NCI-H1105 treated with DMSO at 0.1 percent for 48 hours (cell line): ENCODE measurements around the gene LSM14B.
"Not testable (repeated sequence)": the region's sequence is repeated elsewhere in the genome, so short reads cannot be mapped to it uniquely, and the experiment has no call there.

Source experiments
- DNase-seq: peaks from one replicate; lab custom pipeline; 2025; lab: John Stamatoyannopoulos, UW

The LSM14B gene

DNA sequence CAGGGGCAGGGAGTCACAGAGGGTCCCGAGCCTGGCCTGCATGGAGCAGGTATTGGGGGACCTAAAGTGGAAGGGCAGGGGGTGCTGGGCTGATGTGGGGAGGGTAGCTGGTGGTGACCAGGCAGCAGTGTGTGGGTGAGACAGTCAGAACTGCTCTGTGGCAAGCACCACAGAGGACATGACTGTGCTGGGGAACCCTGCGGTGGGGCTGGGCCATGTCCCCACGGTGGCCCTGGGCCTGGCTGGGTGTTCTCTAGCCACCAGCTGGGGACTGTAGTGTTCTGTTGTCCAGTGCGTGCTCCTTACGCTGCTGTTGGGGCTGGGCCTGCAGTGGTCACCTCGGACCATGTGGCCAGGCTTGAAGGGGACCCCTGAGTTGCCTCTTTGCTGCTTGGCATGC, 24.9 kb downstream of the LSM14B start:
- DNase-seq: no peak

DNA sequence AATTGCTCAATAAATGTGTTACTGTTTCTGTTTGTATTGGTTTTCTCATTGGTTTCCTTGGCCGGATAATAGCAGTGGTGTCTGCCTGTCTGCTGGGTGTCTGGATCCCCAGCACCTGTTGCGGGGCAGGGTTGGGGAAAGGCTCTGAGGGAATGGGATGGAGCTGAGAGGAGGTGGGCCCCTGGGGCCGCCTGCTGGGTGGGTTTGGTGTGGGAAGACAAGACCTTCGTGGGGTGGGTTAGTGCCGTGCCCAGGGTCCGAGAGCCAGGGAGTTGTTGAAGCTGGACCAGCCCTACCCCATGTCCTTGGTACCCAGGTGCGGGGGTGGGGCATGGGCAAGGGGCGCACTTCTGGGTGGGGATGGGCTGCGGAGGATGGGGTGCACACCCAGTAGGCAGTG, 25.3 kb downstream of the LSM14B start:
- no peak for DNase-seq

DNA sequence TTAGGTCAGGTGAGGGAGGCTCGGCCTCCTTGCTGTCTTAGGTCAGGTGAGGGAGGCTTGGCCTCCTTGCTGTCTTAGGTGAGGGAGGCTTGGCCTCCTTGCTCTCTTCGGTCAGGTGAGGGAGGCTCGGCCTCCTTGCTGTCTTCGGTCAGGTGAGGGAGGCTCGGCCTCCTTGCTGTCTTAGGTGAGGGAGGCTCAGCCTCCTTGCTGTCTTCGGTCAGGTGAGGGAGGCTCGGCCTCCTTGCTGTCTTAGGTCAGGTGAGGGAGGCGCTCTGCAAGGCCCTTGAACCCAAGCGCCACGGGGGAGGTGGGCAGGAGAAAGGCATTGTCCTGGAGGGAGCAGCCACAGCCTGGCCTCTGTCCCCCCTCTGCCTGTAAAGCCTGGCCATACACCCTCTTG, 26.1 kb downstream of the LSM14B start:
- DNase-seq: not testable (repeated sequence)

DNA sequence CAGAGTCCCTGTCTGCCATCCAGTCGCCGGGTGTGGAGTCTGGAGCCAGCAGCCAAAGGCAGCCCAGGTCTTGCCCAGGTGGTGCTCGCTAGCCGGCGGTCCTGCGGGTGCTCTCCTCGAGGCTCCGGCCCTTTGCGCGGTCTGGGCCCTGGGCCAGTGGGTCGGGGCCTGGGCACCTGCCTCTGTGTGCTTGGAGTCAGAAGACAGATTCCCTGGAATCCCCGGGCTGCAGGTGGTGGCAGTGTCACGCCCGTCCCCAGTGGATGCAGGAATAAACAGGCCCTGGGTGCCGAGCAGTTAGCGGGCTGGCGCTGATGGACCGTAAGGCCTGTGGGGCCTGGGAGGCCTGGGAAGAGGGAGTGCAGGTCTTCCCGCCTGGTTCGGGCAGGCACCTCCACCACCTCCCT, 26.6 kb downstream of the LSM14B start:
- DNase-seq: no peak

DNA sequence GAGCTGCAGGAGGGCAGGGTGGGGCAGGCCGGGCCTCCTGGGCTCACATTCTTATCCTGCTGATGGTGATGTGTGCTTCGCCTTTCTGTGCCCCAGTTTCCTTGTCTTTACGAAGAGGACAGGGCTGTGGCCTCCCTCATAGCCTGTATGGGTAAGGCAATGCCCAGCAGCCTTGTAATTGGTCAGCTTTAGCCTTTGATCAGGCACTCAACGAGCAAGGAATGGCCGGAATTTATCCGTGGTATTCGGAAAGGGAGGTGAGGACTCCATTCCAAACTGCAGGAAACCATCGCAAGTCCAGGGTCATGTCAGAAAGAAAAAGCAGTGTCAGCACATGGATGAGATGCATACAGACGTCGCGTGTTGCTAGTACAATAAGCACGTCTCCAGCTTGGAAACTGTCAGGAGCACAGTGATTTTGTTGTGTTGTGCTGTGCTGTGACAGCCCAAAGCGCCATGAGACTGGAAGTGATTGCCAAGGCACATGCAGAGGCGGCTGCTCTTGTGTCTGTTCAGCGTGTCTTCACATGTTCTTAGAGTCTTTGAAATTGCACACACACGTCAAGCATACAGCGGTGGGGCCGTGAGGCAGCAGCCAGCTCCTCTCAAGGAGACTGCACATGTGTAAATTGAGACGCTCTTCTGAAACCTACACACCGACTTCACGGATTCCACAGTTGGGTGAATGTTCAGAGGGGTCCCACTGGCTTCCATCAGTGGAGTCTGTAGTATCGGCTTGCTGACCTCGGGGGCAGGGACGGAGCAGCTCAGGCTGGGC, 27.4 kb downstream of the LSM14B start:
- DNase-seq: no peak

DNA sequence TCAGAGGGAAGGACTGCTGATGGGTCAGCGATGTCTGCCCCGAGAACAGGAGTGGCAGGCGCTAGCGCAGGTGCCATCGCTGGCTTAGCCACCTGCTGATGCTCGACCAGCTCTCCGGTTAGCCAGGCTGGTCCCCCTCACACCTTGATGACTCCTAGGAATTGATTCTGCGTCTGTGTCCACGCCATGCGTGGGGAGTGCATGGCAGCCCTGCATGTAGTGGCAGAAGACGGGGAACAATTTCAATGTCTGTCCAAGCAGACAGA, 28.0 kb downstream of the LSM14B start:
- DNase-seq: no peak

DNA sequence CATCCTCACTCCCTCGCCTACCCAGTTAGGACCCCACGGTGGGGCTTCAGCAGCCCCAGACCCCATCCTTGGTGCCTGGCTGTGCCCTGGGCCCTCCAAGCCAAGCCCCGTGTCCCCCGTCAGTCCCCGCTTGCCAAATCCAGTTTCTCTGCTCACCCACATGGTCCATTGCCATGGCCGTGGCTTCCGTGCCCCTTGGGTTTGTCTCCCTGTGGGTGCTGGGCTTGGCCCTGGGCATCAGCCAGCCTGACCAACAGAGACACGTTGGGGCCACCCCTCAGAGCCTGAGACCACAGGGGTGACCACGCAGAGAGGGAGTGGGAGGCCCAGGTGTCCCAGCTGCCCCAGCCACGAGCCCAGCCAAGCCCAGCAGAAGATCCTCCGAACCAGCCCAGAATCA, 28.9 kb downstream of the LSM14B start:
- DNase-seq: no peak

DNA sequence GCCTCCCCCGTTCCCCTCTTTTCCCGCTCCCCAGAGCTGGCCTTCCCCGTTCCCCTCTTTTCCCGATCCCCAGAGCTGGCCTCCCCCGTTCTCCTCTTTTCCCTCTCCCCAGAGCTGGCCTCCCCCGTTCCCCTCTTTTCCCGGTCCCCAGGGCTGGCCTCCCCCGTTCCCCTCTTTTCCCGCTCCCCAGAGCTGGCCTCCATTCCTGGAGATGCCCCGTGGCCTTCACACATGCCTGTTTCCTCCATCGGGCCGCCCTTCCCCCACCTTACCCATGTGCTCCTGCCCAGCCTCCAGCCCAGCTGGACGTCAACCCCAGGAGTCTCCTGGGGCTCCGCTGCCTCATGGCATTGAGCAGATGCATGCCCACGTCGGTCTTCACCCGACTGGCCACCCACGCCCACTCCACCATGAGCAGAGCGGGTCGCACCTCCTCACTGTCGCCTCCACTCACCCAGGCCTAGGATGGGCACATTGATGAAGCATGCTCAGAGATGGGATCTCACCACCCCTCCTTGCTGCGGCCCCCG, 29.6 kb downstream of the LSM14B start:
- no peak for DNase-seq

DNA sequence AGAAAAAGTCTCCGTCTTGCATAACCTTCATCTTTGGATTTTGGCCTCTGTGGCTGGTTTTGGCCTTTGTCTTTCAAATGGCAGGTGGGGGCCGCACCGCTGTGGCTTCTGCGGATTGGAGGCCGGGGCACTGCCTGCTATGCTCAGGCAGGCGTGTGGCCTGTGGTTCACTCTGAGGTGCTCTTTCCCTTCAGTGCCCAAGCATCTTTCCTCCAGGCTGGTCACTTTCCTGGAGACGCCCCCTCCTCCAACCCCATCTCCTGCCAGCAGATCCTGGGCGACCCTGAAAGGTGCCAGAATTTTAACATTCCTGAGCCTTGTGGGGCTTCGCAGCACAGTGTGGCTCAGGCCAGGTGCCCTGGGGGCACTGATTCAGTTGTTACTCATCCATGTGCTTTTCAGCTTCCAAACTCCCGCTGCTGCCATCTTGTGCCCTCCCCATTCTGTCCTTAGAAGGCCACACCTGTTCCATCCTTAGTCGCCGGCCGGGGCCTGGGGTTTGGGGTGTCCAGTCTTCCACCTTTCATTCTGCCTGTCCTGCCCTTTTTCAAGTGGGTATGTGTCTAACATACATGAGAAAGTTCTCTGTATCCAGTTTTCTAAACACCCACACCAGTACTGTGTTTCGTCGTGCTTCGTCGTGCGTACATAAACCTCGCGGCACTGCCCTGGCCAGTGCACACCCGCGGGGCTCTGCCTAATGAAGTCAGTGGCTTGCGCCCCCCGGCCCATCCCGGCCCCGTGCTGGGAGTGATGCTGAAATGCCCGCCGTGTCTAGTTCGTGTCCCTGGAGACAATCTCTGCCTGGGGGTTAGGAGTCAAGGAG, 33.4 kb downstream of the LSM14B start:
- no peak for DNase-seq

DNA sequence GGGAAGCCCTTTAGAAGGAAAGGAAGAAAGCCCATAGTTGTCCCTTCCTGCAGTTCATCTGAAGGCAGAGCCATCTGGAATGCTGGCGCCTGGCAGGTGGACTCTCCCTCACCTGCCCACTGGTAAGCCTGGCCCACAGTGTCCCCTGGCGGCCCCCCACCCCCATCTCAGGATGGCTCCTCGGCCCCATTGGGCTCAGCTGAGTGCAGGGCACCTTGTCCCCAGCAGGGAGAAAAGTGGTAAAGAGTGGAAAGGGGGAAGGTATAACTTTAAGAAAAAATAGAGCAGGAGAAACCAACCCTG, 33.9 kb downstream of the LSM14B start:
- no peak for DNase-seq

DNA sequence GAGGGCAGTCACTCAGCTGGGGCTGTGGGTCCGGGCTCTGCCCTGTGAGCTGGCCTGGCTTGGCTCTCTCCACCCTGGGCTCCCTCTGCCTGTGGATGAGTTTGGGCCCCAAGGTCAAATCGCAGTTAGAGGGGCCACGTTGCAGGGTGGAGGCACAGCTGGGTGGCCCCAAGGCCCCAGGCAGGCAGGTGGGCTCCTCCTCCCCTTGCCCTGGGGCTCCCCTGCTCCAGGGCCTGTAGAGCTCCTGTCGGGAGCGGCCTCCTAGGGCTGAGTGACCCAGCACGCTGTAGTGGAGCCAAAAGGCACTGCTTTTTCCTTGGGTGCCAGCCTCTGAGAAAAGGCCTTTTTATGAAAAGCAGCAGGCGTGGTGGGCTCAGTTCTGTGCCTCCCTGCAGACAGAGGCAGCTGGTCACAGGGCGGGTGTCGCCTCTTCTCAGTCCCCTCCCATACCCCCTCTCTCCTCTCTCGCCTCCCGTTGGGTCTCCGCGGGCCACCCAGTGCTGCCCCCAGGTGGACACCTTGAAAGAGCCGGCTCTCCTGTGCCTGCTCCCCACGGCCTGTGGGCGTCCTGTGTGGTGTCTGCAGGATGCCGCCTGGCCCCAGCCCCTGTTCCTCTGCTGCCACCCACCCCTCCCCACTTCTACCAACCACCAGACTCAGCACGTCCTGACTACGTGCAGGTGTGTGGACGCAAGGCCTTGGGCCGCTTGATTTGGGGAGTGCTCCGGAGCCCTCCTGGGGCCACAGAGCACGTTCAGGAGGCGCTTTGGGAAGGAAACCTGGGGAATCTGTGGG, 34.5 kb downstream of the LSM14B start:
- DNase-seq: no peak

DNA sequence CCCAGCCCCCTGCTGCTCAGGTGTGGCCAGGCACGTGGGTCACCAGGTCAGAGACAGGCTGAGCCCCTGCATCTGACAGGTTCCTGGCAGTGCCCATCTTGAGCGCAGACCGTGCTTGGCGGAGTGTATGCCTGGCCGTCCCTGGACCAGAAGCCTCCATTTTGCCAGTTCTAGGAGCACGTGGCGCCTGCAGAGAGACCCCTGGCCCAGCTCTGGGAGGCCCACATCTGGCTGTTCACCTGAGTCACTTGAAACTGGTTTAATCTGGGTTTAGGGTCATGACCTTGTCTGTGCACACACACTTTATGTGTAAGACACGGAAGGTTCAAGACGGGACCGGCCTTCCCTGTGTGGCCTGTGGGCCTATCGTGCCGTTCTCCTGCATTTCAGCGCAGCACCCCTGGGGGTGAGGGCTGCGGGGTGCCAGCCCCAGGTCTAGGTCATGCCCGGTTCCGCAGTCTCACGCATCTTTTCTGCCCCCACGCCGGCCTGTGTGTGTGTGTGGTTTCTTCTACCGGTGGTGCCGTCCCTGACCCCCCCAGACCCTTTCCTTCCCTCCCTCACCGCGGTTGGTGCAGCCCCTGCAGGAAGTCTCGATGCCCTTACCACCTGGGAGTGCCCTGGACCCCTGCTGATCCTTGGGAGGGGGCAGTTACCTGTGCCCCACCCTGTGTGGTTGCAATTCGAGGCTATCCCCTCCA, 35.3 kb downstream of the LSM14B start:
- DNase-seq: no peak

DNA sequence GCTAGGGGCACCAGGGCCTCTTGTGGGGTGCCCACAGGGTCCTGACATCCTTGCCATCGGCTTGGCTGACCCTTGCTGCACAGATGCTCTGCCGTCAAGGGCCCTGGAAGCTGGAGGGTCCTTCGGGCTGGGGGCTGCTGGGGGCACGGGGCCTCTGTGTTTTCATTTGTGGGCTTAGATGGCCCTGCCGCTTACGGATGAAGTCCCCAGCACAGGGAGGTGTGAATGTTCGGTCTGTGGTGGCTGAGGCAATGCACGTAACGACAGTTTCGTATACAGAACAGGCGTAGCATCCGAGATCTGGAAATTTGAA, 35.8 kb downstream of the LSM14B start:
- no peak for DNase-seq

DNA sequence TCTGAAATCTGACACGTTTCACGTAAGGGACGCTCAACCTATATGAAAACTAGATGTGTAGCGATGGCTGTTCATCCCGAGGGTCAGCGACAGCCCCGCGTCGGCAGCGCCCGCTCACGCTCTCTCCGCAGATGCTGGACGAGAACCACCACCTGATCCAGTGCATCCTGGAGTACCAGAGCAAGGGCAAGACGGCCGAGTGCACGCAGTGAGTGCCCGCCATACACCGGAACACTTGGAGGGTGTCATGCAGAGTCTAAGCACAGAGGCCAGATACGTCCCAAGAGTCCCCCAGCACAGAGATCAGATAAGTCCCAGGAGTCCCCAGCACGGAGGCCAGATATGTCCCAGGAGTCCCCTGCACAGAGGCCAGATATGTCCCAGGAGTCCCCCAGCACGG, 36.3 kb downstream of the LSM14B start:
- no peak for DNase-seq

DNA sequence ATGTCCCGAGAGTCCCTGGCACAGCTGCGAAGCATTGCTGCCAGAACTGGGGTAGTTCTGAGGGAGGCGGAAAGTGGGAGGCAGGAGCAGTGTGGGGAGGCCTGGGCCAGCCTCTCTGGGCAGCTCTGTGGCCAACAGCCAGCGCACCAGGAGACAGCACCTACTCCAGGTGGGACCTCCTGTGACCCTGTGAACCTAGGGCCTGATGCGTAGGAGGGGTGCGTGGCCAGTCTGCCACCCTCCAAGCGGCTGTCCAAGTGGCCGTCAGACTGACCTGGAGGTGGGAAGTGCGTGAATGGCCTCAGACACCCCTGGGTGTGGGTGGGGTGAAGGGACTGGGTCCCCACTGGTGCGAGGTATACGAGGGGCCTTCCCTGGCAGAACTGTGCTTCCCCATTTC, 36.8 kb downstream of the LSM14B start:
- no peak for DNase-seq

DNA sequence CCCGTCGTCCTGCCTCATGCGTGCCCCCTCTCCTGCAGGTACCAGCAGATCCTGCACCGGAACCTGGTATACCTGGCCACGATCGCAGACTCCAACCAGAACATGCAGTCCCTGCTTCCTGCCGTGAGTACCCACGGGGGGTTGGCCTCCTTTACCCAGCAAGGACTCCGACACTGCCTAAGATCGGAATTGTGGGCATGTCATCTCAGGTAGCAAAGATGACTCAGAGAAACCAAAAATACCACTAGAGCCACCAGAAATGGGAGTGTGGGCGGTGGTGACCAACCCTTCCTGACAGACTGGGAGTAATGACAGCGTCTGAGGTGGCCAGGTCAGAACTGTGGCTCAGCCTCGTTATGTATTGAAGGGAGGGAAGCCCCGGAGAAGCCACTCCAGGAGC, 37.6 kb downstream of the LSM14B start:
- no peak for DNase-seq

DNA sequence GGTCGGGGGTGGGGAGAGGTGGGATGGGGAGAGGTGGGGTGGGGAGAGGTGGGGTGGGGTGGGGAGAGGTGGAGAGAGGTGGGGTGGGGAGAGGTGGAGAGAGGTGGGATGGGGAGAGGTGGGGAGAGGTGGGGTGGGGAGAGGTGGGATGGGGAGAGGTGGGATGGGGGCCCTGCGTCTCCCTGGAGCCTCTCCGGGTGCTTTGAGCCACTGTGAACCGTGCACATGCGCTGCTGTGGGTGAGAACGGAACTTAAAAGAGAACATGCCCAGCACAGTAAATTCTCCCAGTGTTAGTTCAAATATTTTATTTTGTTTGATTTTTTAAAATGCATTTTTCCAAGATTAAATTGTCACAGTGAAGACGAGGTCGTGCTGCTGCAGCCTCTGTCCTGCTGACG, 38.0 kb downstream of the LSM14B start:
- no peak for DNase-seq

DNA sequence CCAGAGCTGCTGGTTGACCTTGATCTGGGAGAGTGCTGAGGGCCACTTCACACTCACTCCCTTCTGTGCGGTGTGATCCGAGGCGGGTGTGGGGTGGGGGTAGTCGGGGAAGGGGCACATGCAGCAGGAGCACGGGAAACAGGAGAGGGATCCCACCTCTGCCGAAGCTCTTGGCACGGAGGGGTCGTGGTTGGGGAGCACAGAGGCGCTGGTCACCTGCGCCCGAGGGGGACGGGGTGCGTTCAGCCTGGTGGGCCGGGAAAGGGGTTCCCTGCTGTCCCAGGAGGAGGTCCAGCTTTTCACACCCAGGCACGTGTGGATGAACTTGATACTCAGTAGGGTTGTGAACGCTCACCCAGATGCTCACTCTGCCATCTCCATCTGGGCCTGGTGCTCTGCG, 38.6 kb downstream of the LSM14B start:
- no peak for DNase-seq

DNA sequence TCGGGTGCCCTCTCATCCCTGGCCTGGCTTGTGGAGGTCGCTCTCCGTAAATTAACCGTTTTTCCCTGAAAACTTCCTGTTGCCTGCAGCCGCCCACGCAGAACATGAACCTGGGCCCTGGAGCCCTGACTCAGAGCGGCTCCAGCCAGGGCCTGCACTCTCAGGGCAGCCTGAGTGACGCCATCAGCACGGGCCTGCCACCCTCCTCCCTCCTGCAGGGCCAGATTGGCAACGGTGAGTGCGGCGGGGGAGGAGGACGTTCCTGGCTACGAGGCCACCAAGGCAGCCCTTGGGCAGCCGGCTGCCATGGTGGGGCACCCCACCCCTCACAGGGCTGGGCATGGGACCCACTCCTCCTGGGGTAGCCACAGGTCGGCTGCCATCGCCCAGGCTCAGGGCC, 39.1 kb downstream of the LSM14B start:
- DNase-seq: no peak

DNA sequence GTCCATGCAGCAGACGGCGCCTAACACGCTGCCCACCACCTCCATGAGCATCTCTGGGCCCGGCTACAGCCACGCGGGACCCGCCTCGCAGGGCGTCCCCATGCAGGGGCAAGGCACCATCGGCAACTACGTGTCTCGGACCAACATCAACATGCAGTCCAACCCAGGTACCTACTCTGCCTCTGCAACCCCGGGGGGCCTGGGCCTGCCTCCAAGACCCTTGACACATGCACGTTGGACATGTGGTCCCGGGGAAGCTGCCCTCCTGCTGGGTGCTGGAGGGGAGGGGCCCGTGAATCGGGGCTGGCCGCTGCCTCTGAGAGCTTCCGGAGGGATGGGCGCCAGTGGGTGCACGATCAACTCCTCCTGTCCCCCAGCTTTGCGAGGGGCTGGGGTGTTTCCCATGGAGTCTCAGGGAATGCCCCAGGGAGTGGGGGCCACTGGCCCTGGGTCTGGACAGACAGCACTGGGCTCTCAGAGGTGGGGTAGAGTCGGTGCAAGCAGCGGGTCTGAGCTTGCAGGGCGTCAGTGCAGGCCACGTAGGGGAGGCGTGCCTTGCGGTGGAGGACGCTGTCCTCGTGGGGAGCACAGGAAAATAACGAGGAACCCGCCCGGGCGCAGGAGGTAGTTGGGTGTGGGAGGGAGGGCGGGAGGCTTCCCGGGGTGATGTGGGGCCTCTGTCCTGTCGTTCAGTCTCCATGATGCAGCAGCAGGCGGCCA, 40.6 kb downstream of the LSM14B start:
- no peak for DNase-seq

DNA sequence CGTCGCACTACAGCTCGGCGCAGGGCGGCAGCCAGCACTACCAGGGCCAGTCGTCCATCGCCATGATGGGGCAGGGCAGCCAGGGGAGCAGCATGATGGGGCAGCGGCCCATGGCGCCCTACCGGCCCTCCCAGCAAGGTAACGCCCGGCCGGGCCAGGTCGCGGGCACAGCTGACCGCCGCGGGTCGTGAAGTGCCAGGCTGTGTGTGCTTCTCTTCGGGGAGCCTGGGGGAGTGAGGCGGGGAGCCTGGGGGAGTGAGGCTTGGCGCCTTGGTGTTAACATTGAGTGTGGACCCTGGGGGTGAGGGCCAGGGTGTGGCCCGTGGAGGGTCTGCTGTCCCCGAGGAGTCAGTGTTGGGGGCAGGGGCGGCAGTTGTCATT, 41.2 kb downstream of the LSM14B start:
- no peak for DNase-seq
